H9 (cell line): ENCODE data around the gene KDM2A. TPM values are rescaled to one million over a fixed set of nuclear protein-coding genes. Genes with fewer than 3 reads are reported as not detected.

Experiments used
- DNase-seq: peaks from one replicate; pipeline ENCODE4 v3.0.0-alpha.2; 2017
- H2AFZ ChIP-seq: one replicate; pipeline ENCODE4 v1.6.1; 2013; ENCODE audit warnings: mild to moderate bottlenecking, low read length, control low read depth, moderate library complexity
- H2AK5ac ChIP-seq: 2 replicates; pipeline ENCODE4 v1.6.1; 2013; ENCODE audit warnings: low read length, control low read depth, mixed read lengths; ENCODE audit not compliant: insufficient read length
- H2BK120ac ChIP-seq: one replicate; pipeline ENCODE4 v1.6.1; 2013; ENCODE audit warnings: low read depth, mild to moderate bottlenecking, low read length, control low read depth, inconsistent platforms; ENCODE audit not compliant: poor library complexity, severe bottlenecking
- H2BK12ac ChIP-seq: 2 replicates; pipeline ENCODE4 v1.6.1; 2013; ENCODE audit warnings: low read length, control low read depth, mixed read lengths, low read depth; ENCODE audit not compliant: insufficient read length
- H2BK15ac ChIP-seq: 2 replicates; pipeline ENCODE4 v1.6.1; 2013; ENCODE audit warnings: low read depth, low read length, control low read depth
- H2BK20ac ChIP-seq: one replicate; pipeline ENCODE4 v1.6.1; 2013; ENCODE audit warnings: low read depth, mild to moderate bottlenecking, low read length, control low read depth, inconsistent platforms; ENCODE audit not compliant: poor library complexity, severe bottlenecking
- H2BK5ac ChIP-seq: 2 replicates; pipeline ENCODE4 v1.6.1; 2013; ENCODE audit warnings: low read length, control low read depth, mixed read lengths; ENCODE audit not compliant: insufficient read length
- H3K14ac ChIP-seq: 2 replicates; pipeline ENCODE4 v1.6.1; 2013; ENCODE audit warnings: low read length, control low read depth; ENCODE audit not compliant: insufficient read depth
- H3K18ac ChIP-seq: 2 replicates; pipeline ENCODE4 v1.6.1; 2013; ENCODE audit warnings: low read depth, mild to moderate bottlenecking, mixed read lengths, low read length, control low read depth; ENCODE audit not compliant: insufficient read length
- H3K23ac ChIP-seq: 2 replicates; pipeline ENCODE4 v1.6.1; 2013; ENCODE audit warnings: low read length, control low read depth, mixed read lengths, low read depth; ENCODE audit not compliant: insufficient read length
- H3K23me2 ChIP-seq: 2 replicates; pipeline ENCODE4 v1.6.1; 2013; ENCODE audit warnings: low read depth, mild to moderate bottlenecking, mixed read lengths, low read length, control low read depth; ENCODE audit not compliant: insufficient read length, poor library complexity, severe bottlenecking
- H3K27ac ChIP-seq: 2 replicates; pipeline ENCODE4 v1.5.1; 2013; ENCODE audit warnings: low read length, control low read depth, mixed read lengths, low read depth; ENCODE audit not compliant: insufficient read length
- H3K27me3 ChIP-seq: 2 replicates; pipeline ENCODE4 v1.6.1; 2013; ENCODE audit warnings: low read length, control low read depth, inconsistent platforms; ENCODE audit not compliant: insufficient read depth
- H3K4ac ChIP-seq: 2 replicates; pipeline ENCODE4 v1.6.1; 2013; ENCODE audit warnings: low read depth, mild to moderate bottlenecking, control low read depth, inconsistent platforms, low read length, moderate library complexity
- H3K4me1 ChIP-seq: 2 replicates; pipeline ENCODE4 v1.6.1; 2013; ENCODE audit warnings: low read length, control low read depth, inconsistent platforms; ENCODE audit not compliant: insufficient read depth
- H3K4me2 ChIP-seq: 2 replicates; pipeline ENCODE4 v1.6.1; 2013; ENCODE audit warnings: low read length, control low read depth, mixed read lengths; ENCODE audit not compliant: insufficient read length, insufficient read depth
- H3K56ac ChIP-seq: 2 replicates; pipeline ENCODE4 v1.6.1; 2013; ENCODE audit warnings: low read depth, mild to moderate bottlenecking, mixed read lengths, low read length, control low read depth; ENCODE audit not compliant: insufficient read length
- H3K79me1 ChIP-seq: 2 replicates; pipeline ENCODE4 v1.6.1; 2013; ENCODE audit warnings: low read depth, mild to moderate bottlenecking, moderate library complexity, low read length, control low read depth, inconsistent platforms; ENCODE audit not compliant: insufficient read depth, poor library complexity, severe bottlenecking
- H3K79me2 ChIP-seq: 2 replicates; pipeline ENCODE4 v1.6.1; 2013; ENCODE audit warnings: low read length, control low read depth, inconsistent platforms; ENCODE audit not compliant: insufficient read depth
- H3K9ac ChIP-seq: 2 replicates; pipeline ENCODE4 v1.6.1; 2013; ENCODE audit warnings: low read length, control low read depth, mixed read lengths; ENCODE audit not compliant: insufficient read length; ENCODE audit errors: extremely low read depth
- H3K9me3 ChIP-seq: one replicate; pipeline ENCODE4 v1.6.1; 2013; ENCODE audit warnings: low read depth, low read length, inconsistent platforms; ENCODE audit not compliant: control insufficient read depth
- H3T11ph ChIP-seq: one replicate; pipeline ENCODE4 v1.6.1; 2013; ENCODE audit warnings: mild to moderate bottlenecking, low read length, control low read depth, inconsistent platforms
- H4K20me1 ChIP-seq: one replicate; pipeline ENCODE4 v1.6.1; 2013; ENCODE audit not compliant: control insufficient read depth, insufficient read length, insufficient read depth
- H4K5ac ChIP-seq: 2 replicates; pipeline ENCODE4 v1.6.1; 2013; ENCODE audit warnings: low read depth, mild to moderate bottlenecking, mixed read lengths, low read length, control low read depth; ENCODE audit not compliant: insufficient read length
- H4K8ac ChIP-seq: replicated peaks from 2 replicates; pipeline ENCODE4 v1.6.1; 2013; ENCODE audit warnings: low read length, control low read depth, mixed read lengths, low read depth; ENCODE audit not compliant: insufficient read length
- H4K91ac ChIP-seq: 2 replicates; pipeline ENCODE4 v1.6.1; 2013; ENCODE audit warnings: low read depth, mild to moderate bottlenecking, moderate library complexity, mixed read lengths, low read length, control low read depth; ENCODE audit not compliant: insufficient read length
- H3K27ac Mint-ChIP-seq, 3 experiments: 2 replicates in 2 of 3; 3 replicates in 1 of 3; pipeline ENCODE4 v1.8.0; 2020 to 2021; ENCODE audit warnings: mixed read lengths in 3 of 3, mild to moderate bottlenecking in 1 of 3, moderate library complexity in 1 of 3
- H3K27me3 Mint-ChIP-seq: 2 replicates; pipeline ENCODE4 v1.8.0; 2021; ENCODE audit warnings: low read depth, mild to moderate bottlenecking, moderate library complexity, mixed read lengths
- H3K36me3 Mint-ChIP-seq, 3 experiments: 2 replicates in 2 of 3; 3 replicates in 1 of 3; pipeline ENCODE4 v1.8.0; 2020 to 2021; ENCODE audit warnings: low read depth in 3 of 3, mixed read lengths in 3 of 3; ENCODE audit not compliant: insufficient read depth in 1 of 3
- H3K4me1 Mint-ChIP-seq, 2 experiments: 2 replicates each; pipeline ENCODE4 v1.8.0; 2020; ENCODE audit warnings: mixed read lengths in 2 of 2
- H3K4me3 Mint-ChIP-seq, 2 experiments: 2 replicates in 1 of 2; 3 replicates in 1 of 2; pipeline ENCODE4 v1.8.0; 2020 to 2021; ENCODE audit warnings: mild to moderate bottlenecking in 2 of 2, mixed read lengths in 2 of 2, moderate library complexity in 1 of 2
- H3K9me3 Mint-ChIP-seq, 2 experiments: 2 replicates in 1 of 2; 3 replicates in 1 of 2; pipeline ENCODE4 v1.8.0; 2020; ENCODE audit warnings: mild to moderate bottlenecking in 2 of 2, mixed read lengths in 2 of 2, moderate library complexity in 1 of 2
- WGBS: extraction: QIAGEN DNeasy Blood & Tissue Kit; methylation state at CpG from one replicate; pipeline ENCODE4 v1.1.7; 2013; ENCODE audit warnings: missing lambda C conversion rate, low lambda C conversion rate, mixed read lengths; ENCODE audit not compliant: insufficient read length; ENCODE audit errors: extremely low coverage; 5-methylcytosine and 5-hydroxymethylcytosine counted together
- total RNA-seq: library from RNA; stranded (reverse); gene quantifications from 2 replicates; pipeline ENCODE4 v1.2.1, GENCODE V29; 2021
- TF ChIP-seq, protein P1 (sequence below): fragments of 200-600 bp; sonication (generic); conservative IDR thresholded peaks from 3 replicates; pipeline ENCODE4 v1.8.0; 2021; ENCODE audit warnings: antibody characterized with exemption, mild to moderate bottlenecking

KDM2A gene
- total RNA-seq, 1 experiment from 2014 or later, result 85.9 TPM

DNA sequence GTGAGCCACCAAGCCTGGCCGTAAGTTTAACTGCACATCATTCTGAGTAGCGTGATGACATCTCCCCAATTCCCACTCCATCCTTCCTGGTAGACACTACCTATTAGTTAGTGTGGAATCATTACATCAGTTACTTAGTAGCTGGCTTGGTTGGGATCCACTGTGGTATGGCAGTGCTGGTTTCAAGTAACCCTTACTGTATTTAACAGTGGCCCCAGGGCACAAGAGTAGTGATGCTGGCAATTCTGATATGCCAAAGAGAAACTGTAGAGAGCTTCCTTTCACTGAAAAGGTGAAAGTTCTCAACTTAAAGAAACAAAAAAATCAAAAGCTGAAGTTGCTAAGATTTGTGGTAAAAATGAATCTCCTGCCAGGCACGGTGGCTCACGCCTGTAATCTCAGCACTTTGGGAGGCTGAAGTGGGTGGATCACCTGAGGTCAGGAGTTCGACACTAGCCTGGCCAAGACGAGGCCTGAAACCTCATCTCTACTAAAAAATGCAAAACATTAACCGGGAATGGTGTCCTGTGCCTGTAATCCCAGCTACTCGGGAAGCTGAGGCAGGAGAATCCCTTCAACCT, 35.2 kb upstream of the KDM2A start:
- H3K4me2 ChIP-seq, result no peak overlapping the region
- Mint-ChIP-seq H3K4me1 (peaks cover 10 to 13% of the 10 kb centered on the region in 2 experiments), H3K27me3 (no peaks in the 10 kb centered on the region)

More for the DNA sequence above, 35.2 kb upstream of the KDM2A start:
- Histone ChIP-seq H3K23ac (no peak overlapping the region), H2BK12ac (no peak overlapping the region), H3K18ac (no peak overlapping the region), H2BK120ac (no peak overlapping the region), H4K20me1 (no peaks in the 10 kb centered on the region), H2BK20ac (no peak overlapping the region), H3K79me2 (no peaks in the 10 kb centered on the region), H3T11ph (no peak overlapping the region), H3K56ac (no peak overlapping the region), H2AFZ (no peak overlapping the region), H4K8ac (no peak overlapping the region), H3K14ac (no peak overlapping the region), H3K79me1 (no peaks in the 10 kb centered on the region), H3K4ac (no peak overlapping the region), H3K4me1 (no peaks in the 10 kb centered on the region), H4K91ac (no peak overlapping the region), H3K27ac (no peak overlapping the region), H4K5ac (no peak overlapping the region), H2BK5ac (no peak overlapping the region), H3K27me3 (no peaks in the 10 kb centered on the region), H2AK5ac (no peak overlapping the region), H3K9ac (no peak overlapping the region), H3K23me2 (no peaks in the 10 kb centered on the region), H2BK15ac (no peak overlapping the region), H3K9me3 (no peaks in the 10 kb centered on the region)
- no peak overlapping the region for H3K4me3 Mint-ChIP-seq
- TF ChIP-seq, protein P1, sequence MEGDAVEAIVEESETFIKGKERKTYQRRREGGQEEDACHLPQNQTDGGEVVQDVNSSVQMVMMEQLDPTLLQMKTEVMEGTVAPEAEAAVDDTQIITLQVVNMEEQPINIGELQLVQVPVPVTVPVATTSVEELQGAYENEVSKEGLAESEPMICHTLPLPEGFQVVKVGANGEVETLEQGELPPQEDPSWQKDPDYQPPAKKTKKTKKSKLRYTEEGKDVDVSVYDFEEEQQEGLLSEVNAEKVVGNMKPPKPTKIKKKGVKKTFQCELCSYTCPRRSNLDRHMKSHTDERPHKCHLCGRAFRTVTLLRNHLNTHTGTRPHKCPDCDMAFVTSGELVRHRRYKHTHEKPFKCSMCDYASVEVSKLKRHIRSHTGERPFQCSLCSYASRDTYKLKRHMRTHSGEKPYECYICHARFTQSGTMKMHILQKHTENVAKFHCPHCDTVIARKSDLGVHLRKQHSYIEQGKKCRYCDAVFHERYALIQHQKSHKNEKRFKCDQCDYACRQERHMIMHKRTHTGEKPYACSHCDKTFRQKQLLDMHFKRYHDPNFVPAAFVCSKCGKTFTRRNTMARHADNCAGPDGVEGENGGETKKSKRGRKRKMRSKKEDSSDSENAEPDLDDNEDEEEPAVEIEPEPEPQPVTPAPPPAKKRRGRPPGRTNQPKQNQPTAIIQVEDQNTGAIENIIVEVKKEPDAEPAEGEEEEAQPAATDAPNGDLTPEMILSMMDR, result no peak
- H3K36me3 Mint-ChIP-seq, result no peaks in the 10 kb centered on the region; a peak in 1 of 7 replicates
- no peak overlapping the region for H3K27ac Mint-ChIP-seq
- no peaks in the 10 kb centered on the region; a peak in 2 of 5 replicates for H3K9me3 Mint-ChIP-seq
- WGBS, result no CpG with 5 or more reads among the region's 8 CpGs
- DNase-seq, result no peak
